ENCODE results near the gene ADIPOR2.

DNA sequence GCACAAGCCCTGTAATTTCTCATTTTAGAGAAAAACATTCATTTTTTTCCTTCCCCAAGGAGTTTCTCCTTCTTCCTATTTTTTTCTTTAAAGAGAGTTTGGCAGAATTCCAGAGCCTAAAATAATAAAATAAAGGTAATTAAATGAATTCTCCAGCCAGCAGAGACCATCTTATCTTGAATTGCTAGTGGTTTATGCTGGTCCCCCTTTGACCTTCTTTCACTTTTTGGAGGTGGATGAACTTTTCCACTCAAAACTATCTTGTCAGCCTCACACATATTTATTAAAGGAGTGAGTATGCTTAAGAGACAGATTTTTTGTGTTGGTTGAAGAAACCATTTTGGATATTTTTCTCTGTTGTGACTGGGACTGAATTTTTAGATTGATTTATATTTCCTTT lies 47.6 kb downstream of the ADIPOR2 start:
- TF ChIP-seq, protein P1, sequence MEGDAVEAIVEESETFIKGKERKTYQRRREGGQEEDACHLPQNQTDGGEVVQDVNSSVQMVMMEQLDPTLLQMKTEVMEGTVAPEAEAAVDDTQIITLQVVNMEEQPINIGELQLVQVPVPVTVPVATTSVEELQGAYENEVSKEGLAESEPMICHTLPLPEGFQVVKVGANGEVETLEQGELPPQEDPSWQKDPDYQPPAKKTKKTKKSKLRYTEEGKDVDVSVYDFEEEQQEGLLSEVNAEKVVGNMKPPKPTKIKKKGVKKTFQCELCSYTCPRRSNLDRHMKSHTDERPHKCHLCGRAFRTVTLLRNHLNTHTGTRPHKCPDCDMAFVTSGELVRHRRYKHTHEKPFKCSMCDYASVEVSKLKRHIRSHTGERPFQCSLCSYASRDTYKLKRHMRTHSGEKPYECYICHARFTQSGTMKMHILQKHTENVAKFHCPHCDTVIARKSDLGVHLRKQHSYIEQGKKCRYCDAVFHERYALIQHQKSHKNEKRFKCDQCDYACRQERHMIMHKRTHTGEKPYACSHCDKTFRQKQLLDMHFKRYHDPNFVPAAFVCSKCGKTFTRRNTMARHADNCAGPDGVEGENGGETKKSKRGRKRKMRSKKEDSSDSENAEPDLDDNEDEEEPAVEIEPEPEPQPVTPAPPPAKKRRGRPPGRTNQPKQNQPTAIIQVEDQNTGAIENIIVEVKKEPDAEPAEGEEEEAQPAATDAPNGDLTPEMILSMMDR (IDR thresholded peaks at IDR 0.05), result no peak
- no peak for TF ChIP-seq POLR2A (IDR thresholded peaks at IDR 0.05)

Data from sigmoid colon (tissue), 3 donors.